GM08714 (cell line): ENCODE data around the gene BIRC3.
"Not testable (repeated sequence)": the region's sequence is repeated elsewhere in the genome, so short reads cannot be mapped to it uniquely, and the experiment has no call there.

ENCODE experiments used
- H3K4me3 ChIP-seq: fragments of 200-500 bp; sonication (Bioruptor generic); 2 replicates; pipeline ENCODE4 v1.5.1; 2014; ENCODE audit warnings: mild to moderate bottlenecking, low read length, inconsistent platforms
- ZNF274 ChIP-seq: IDR thresholded peaks from 2 replicates; pipeline ENCODE4 v1.6.1; 2012; ENCODE audit warnings: mild to moderate bottlenecking, low read depth, low read length

Gene BIRC3

GRCh38 chr11:102364991-102365390 is 47.7 kb downstream of the BIRC3 start:
- TF ChIP-seq ZNF274 = no peak
- H3K4me3 ChIP-seq = no peak overlapping the region

GRCh38 chr11:102367364-102367763 is 50.1 kb downstream of the BIRC3 start:
- no peak for TF ChIP-seq ZNF274
- no peak overlapping the region for H3K4me3 ChIP-seq

DNA sequence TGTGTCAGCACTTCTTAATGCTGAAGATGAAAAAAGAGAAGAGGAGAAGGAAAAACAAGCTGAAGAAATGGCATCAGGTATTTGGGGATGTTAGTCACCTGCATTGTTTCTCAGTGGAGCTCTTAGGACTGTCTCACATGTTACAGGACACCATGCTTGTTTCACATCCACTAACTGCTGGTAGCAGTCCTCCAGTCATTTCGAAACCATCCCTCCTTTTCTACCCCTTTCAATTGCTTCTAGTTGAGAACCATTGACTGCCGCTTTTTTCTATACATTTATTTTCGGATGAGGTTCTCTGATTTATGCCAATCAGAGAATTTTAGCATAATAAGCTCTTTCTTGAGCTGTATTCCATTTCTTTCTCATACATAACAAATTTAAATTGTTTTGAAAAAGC is 51.2 kb downstream of the BIRC3 start:
- no peak overlapping the region for H3K4me3 ChIP-seq
- no peak for TF ChIP-seq ZNF274

DNA sequence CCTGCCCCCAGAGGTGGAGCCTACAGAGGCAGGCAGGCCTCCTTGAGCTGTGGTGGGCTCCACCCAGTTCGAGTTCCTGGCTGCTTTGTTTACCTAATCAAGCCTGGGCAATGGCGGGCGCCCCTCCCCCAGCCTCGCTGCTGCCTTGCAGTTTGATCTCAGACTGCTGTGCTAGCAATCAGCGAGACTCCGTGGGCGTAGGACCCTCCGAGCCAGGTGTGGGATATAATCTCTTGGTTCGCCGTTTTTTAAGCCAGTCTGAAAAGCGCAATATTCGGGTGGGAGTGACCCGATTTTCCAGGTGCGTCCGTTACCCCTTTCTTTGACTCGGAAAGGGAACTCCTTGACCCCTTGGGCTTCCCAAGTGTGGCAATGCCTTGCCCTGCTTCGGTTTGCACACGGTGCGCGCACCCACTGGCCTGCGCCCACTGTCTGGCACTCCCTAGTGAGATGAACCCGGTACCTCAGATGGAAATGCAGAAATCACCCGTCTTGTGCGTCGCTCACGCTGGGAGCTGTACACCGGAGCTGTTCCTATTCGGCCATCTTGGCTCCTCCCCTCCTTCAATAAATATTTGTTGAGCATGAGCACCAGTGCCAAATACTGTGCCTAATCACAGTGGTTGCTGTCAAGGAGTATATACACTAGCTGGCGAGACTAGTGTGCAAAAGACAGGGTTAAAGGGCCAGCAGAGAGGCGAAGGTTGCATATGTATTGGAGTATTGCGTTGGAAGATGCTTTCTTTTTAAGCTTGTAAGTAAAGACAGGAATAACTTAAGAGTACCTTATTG is 57.5 kb downstream of the BIRC3 start:
- not testable (repeated sequence) for H3K4me3 ChIP-seq

GRCh38 chr11:102375720-102376399 is 58.6 kb downstream of the BIRC3 start:
- TF ChIP-seq ZNF274 = no peak
- no peak overlapping the region for H3K4me3 ChIP-seq

DNA sequence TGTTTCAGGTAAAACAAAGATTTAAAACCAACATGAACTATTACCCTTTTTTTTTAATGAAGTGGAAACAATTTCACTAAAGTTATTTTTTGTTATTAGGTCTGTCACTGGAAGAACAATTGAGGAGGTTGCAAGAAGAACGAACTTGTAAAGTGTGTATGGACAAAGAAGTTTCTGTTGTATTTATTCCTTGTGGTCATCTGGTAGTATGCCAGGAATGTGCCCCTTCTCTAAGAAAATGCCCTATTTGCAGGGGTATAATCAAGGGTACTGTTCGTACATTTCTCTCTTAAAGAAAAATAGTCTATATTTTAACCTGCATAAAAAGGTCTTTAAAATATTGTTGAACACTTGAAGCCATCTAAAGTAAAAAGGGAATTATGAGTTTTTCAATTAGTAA is 60.6 kb downstream of the BIRC3 start:
- no peak for TF ChIP-seq ZNF274
- H3K4me3 ChIP-seq = no peak overlapping the region

GRCh38 chr11:102378818-102379217 is 61.5 kb downstream of the BIRC3 start:
- no peak overlapping the region for H3K4me3 ChIP-seq
- TF ChIP-seq ZNF274 = no peak

- TF ChIP-seq ZNF274 = no peak
- H3K4me3 ChIP-seq = no peak overlapping the region
These were observed 65.1 kb downstream of the BIRC3 start for GRCh38 chr11:102382384-102382783.

- H3K4me3 ChIP-seq = no peak overlapping the region
- no peak for TF ChIP-seq ZNF274
These were observed 66.6 kb downstream of the BIRC3 start for GRCh38 chr11:102383839-102384238.

- H3K4me3 ChIP-seq = no peak overlapping the region
- no peak for TF ChIP-seq ZNF274
These were observed 67.3 kb downstream of the BIRC3 start for GRCh38 chr11:102384419-102385079.

DNA sequence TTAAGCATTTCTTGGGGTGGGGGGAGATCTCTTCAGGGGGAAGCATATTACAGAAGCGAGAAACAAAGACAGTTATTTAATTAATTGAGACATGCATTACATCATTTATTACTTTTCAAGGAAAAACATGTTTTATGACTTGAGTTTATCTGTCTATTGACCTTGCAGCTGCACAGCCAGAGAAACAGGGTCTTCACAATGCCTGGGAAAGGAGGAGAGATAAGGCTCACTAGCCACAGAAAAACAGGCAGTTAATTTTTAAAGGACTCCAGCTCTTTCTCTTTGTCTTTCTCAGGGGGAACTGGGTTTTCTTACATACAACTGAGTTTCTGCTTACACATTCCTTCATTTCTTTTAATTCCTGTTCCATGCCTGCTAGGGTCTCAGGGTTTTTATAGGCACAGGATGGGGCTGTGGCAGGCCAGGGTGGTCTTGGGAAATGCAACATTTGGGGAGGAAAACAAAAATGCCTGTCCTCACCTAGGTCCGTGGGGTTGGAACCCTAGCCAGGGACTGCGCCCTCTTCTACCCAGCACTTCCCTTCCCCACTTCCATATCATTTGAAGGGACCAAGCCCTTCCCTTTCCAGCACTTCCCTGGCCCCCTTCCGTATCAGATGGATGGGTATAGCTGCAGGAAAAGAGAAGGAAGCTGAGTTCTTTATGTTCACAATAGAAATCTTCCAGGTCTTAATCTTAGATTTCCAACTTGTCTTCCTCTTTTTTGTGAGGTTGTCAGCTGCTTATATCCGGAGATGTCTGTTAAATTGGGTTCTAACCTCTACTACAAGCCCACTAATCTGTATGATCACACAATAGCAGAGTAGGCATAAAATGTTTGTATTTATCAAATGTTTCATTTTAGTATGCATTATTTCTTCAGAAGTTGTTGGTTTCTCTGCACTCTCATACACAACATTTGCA is 68.1 kb downstream of the BIRC3 start:
- H3K4me3 ChIP-seq = no peak overlapping the region
- no peak for TF ChIP-seq ZNF274

- TF ChIP-seq ZNF274 = no peak
- no peak overlapping the region for H3K4me3 ChIP-seq
These were observed 69.0 kb downstream of the BIRC3 start for GRCh38 chr11:102386136-102386734.

DNA sequence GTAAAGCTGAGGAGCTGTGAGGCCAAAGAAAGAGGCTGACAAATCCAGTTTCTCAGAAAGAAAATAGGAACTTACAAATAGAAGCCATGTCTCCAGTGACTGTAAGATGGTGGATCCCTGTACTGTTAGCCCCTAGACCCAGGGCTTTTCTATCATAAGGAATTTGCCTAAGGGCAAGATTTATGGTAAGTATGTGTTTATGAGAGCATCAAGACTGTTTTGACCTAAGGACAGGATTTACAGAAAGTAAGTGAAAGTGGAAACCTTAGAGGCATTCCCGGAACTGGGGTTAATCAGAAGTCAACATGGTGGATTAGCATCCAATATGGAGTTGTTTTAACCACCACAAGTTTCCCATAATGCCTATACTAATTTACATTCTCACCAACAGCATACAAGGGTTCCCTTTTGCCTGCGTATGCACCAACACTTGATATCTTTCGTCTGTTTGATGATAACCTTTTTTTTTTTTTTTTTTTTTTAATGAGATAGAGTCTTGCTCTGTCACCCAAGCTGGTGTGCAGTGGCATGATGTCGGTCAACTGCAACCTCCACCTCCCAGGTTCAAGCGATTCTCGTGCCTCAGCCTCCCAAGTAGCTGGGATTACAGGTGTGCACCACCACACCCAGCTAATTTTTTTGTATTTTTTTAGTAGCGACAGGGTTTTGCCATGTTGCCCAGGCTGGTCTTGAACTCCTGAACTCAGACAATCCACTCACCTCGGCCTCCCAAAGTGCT is 69.9 kb downstream of the BIRC3 start:
- H3K4me3 ChIP-seq = no peak overlapping the region
- no peak for TF ChIP-seq ZNF274
